Measurements from ENCODE around the gene RFX1.

GRCh38 chr19:14012378-14012915 lies 6.3 kb upstream of the RFX1 start:
- TF ChIP-seq CTCF (IDR thresholded peaks at IDR 0.05) (no peak), POLR2A (IDR thresholded peaks at IDR 0.05) (no peak), EP300 (IDR thresholded peaks at IDR 0.05) (no peak)

Data from suprapubic skin (tissue), 3 donors.